ENCODE results near the gene RGS9BP.

- TF ChIP-seq, protein P1, sequence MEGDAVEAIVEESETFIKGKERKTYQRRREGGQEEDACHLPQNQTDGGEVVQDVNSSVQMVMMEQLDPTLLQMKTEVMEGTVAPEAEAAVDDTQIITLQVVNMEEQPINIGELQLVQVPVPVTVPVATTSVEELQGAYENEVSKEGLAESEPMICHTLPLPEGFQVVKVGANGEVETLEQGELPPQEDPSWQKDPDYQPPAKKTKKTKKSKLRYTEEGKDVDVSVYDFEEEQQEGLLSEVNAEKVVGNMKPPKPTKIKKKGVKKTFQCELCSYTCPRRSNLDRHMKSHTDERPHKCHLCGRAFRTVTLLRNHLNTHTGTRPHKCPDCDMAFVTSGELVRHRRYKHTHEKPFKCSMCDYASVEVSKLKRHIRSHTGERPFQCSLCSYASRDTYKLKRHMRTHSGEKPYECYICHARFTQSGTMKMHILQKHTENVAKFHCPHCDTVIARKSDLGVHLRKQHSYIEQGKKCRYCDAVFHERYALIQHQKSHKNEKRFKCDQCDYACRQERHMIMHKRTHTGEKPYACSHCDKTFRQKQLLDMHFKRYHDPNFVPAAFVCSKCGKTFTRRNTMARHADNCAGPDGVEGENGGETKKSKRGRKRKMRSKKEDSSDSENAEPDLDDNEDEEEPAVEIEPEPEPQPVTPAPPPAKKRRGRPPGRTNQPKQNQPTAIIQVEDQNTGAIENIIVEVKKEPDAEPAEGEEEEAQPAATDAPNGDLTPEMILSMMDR (IDR thresholded peaks at IDR 0.05) = no peak
- no peak for TF ChIP-seq EP300 (IDR thresholded peaks at IDR 0.05)
These were observed 47.9 kb upstream of the RGS9BP start for GRCh38 chr19:32627714-32628270.

Data from esophagus muscularis mucosa (tissue), 3 donors.